Endodermal cell (in vitro differentiated cells): ENCODE results near the gene P2RY4. TPM values are rescaled to one million over a fixed set of nuclear protein-coding genes. Genes with fewer than 3 reads are reported as not detected.
"Not testable (repeated sequence)": the region's sequence is repeated elsewhere in the genome, so short reads cannot be mapped to it uniquely, and the experiment has no call there.

Experiments
- DNase-seq: peaks from one replicate; pipeline ENCODE4 v3.0.0-alpha.2; 2017
- H3K27ac ChIP-seq: 2 replicates; pipeline ENCODE4 v1.5.1; 2013; ENCODE audit warnings: mild to moderate bottlenecking, low read depth, low read length, moderate library complexity
- H3K27me3 ChIP-seq: 2 replicates; pipeline ENCODE4 v1.6.1; 2013; ENCODE audit warnings: mild to moderate bottlenecking, low read length, moderate library complexity; ENCODE audit not compliant: insufficient read depth, control insufficient read depth, poor library complexity, severe bottlenecking
- H3K36me3 ChIP-seq: 2 replicates; pipeline ENCODE4 v1.7.0; 2013; ENCODE audit warnings: mild to moderate bottlenecking, low read length, moderate library complexity; ENCODE audit not compliant: control insufficient read depth, insufficient read depth
- H3K4me1 ChIP-seq: one replicate; pipeline ENCODE4 v1.7.0; 2013; ENCODE audit warnings: low read length; ENCODE audit not compliant: control insufficient read depth, insufficient read depth
- H3K4me3 ChIP-seq: 2 replicates; pipeline ENCODE4 v1.5.1; 2013; ENCODE audit warnings: mild to moderate bottlenecking, low read length, moderate library complexity
- H3K9ac ChIP-seq: 2 replicates; pipeline ENCODE4 v1.6.1; 2013; ENCODE audit warnings: mild to moderate bottlenecking, low read length, moderate library complexity; ENCODE audit not compliant: poor library complexity, severe bottlenecking; ENCODE audit errors: extremely low read depth
- H3K9me3 ChIP-seq: 2 replicates; pipeline ENCODE4 v1.6.1; 2013; ENCODE audit warnings: mild to moderate bottlenecking, low read length, moderate library complexity; ENCODE audit not compliant: control insufficient read depth
- H3K27ac Mint-ChIP-seq: 2 replicates; pipeline ENCODE4 v1.8.0; 2020; ENCODE audit warnings: mixed read lengths
- H3K27me3 Mint-ChIP-seq: 2 replicates; pipeline ENCODE4 v1.8.0; 2021; ENCODE audit warnings: mild to moderate bottlenecking, mixed read lengths; ENCODE audit not compliant: insufficient read depth
- H3K36me3 Mint-ChIP-seq: 2 replicates; pipeline ENCODE4 v1.8.0; 2020; ENCODE audit warnings: low read depth, mixed read lengths
- H3K4me1 Mint-ChIP-seq: 2 replicates; pipeline ENCODE4 v1.8.0; 2020; ENCODE audit warnings: mixed read lengths
- H3K4me3 Mint-ChIP-seq: 2 replicates; pipeline ENCODE4 v1.8.0; 2020; ENCODE audit warnings: mild to moderate bottlenecking, moderate library complexity, mixed read lengths
- H3K9me3 Mint-ChIP-seq: 2 replicates; pipeline ENCODE4 v1.8.0; 2020; ENCODE audit warnings: mild to moderate bottlenecking, mixed read lengths
- WGBS, 2 experiments: methylation state at CpG; one replicate each; pipeline versions ENCODE4 v1.1.5 to v1.1.7; 2013; ENCODE audit warnings: missing lambda C conversion rate in 2 of 2, mixed read lengths in 1 of 2; ENCODE audit not compliant: insufficient coverage in 1 of 2, insufficient read length in 1 of 2; 5-methylcytosine and 5-hydroxymethylcytosine counted together
- total RNA-seq, 2 donors: library from RNA; stranded (reverse); fragmentation: NEBNext Ultra II Directional in 1 of 2; extraction: Animal tissue kit (Norgen Biotek cat#: 25700) in 1 of 2; gene quantifications; 2 replicates in 1 of 2; 3 replicates in 1 of 2; pipeline ENCODE4 v1.2.1, GENCODE V29; 2021
- TF ChIP-seq, protein P1 (sequence below): fragments of 200-600 bp; sonication (generic); conservative IDR thresholded peaks from 2 replicates; pipeline ENCODE4 v1.5.0; 2021; ENCODE audit warnings: antibody characterized with exemption, mild to moderate bottlenecking

The P2RY4 gene
- total RNA-seq, 2 donors from 2014 or later = 0.22 TPM

DNA sequence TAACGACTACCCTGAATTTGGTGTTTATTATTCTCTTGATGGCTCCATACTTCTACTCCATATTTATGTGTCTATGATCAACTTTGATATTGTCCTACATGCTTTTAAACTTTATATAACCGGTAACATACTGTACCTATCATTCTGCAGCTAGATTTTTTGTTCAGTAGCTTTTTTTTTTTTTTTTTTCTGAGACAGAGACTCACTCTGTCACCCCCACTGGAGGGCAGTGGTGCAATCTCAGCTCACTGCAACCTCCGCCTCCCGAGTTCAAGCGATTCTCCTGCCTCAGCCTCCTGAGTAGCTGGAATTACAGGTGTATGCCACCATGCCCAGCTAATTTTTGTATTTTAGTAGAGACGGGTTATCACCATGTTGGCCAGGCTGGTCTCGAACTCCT is 14.0 kb upstream of the P2RY4 start:
- WGBS, 2 experiments = 91 to 100% methylated on average over 2 to 7 of the region's 7 CpGs
- not testable (repeated sequence) for H3K27me3 ChIP-seq, H3K27ac Mint-ChIP-seq, H3K27me3 Mint-ChIP-seq, H3K4me1 ChIP-seq, DNase-seq, H3K4me1 Mint-ChIP-seq, H3K36me3 ChIP-seq, H3K9me3 ChIP-seq, H3K27ac ChIP-seq, H3K9ac ChIP-seq, H3K36me3 Mint-ChIP-seq, H3K4me3 Mint-ChIP-seq, H3K4me3 ChIP-seq
- peaks cover 55% of the 10 kb centered on the region for H3K9me3 Mint-ChIP-seq
- TF ChIP-seq, protein P1, sequence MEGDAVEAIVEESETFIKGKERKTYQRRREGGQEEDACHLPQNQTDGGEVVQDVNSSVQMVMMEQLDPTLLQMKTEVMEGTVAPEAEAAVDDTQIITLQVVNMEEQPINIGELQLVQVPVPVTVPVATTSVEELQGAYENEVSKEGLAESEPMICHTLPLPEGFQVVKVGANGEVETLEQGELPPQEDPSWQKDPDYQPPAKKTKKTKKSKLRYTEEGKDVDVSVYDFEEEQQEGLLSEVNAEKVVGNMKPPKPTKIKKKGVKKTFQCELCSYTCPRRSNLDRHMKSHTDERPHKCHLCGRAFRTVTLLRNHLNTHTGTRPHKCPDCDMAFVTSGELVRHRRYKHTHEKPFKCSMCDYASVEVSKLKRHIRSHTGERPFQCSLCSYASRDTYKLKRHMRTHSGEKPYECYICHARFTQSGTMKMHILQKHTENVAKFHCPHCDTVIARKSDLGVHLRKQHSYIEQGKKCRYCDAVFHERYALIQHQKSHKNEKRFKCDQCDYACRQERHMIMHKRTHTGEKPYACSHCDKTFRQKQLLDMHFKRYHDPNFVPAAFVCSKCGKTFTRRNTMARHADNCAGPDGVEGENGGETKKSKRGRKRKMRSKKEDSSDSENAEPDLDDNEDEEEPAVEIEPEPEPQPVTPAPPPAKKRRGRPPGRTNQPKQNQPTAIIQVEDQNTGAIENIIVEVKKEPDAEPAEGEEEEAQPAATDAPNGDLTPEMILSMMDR = peak; percentile 28

DNA sequence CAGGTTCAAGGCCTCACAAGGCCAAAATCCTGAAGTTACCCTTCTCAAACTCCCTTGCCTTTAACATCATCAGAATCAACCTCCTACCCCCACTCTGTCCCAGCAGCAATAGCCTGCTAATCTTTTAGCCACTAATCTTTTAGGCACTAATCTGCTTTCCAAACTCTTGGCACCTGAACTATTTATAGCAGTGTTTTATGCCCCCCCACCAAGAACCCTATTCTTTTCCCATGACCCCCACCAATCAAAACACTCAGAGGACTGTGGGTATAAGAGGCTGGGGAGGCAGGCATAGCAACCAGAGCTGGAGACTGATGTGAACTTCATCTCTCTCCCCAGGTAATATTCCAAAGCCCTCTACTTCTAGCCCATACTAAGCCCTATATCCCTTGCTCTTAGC is 8.0 kb upstream of the P2RY4 start, which contains the start of gene ARR3:
Gene ARR3 (plus strand): TSS at position 301 of the 400 bp plus-strand sequence. CDS start 1,052 bp downstream, outside the sequence.
- Histone ChIP-seq H3K9me3 (no peaks in the 10 kb centered on the region), H3K36me3 (no peaks in the 10 kb centered on the region), H3K4me3 (no peak within 1 kb of the TSS), H3K27me3 (no peaks in the 10 kb centered on the region), H3K9ac (no peak within 1 kb of the TSS), H3K4me1 (no peaks in the 10 kb centered on the region), H3K27ac (no peak within 1 kb of the TSS)
- peaks cover 11% of the 10 kb centered on the region for H3K4me1 Mint-ChIP-seq
- peaks cover 61% of the 10 kb centered on the region for H3K9me3 Mint-ChIP-seq
- no peak within 1 kb of the TSS for H3K4me3 Mint-ChIP-seq
- H3K27me3 Mint-ChIP-seq = peaks cover 16% of the 10 kb centered on the region
- TF ChIP-seq, protein P1 = no peak
- H3K36me3 Mint-ChIP-seq = no peaks in the 10 kb centered on the region
- DNase-seq = no peak
- H3K27ac Mint-ChIP-seq = no peak within 1 kb of the TSS

DNA sequence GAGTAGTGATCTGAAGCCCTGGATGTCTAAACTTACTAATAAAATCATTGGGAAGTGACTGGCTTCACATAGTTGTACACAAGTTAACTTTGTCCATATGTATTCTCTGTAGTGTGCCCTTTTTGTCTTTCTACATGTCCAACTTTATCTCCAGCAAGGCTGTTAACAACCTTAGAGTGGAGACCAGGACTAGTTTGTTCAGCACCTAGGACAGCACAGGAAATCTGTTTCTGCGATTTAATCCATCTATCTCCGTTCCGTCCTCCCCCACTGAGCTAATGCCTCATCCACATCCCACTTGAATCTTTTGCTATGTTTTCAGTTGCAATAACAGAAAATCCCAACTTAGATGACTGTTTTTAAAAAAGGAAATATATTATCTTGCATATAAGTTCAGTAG is 4.8 kb upstream of the P2RY4 start:
- WGBS, 2 experiments = 65% methylated on average over 3 of the region's 3 CpGs; no CpG with 5 or more reads in 1 of the 2 experiments
- Histone ChIP-seq H3K27ac (no peak overlapping the region), H3K27me3 (no peaks in the 10 kb centered on the region), H3K9me3 (no peaks in the 10 kb centered on the region), H3K36me3 (no peaks in the 10 kb centered on the region), H3K9ac (no peak overlapping the region), H3K4me3 (no peak overlapping the region), H3K4me1 (no peaks in the 10 kb centered on the region)
- H3K27me3 Mint-ChIP-seq = peaks cover 16% of the 10 kb centered on the region
- TF ChIP-seq, protein P1 = no peak
- no peak overlapping the region for H3K27ac Mint-ChIP-seq
- H3K9me3 Mint-ChIP-seq = peaks cover 55% of the 10 kb centered on the region
- peaks cover 14% of the 10 kb centered on the region for H3K4me1 Mint-ChIP-seq
- no peak overlapping the region for H3K4me3 Mint-ChIP-seq
- no peak for DNase-seq
- H3K36me3 Mint-ChIP-seq = no peaks in the 10 kb centered on the region
